HuH-7 (cell line): ENCODE results near the gene ELN.

Source experiments
- DNase-seq: peaks from one replicate; pipeline ENCODE4 v3.0.0; 2011; ENCODE audit warnings: low spot score

ELN gene

DNA sequence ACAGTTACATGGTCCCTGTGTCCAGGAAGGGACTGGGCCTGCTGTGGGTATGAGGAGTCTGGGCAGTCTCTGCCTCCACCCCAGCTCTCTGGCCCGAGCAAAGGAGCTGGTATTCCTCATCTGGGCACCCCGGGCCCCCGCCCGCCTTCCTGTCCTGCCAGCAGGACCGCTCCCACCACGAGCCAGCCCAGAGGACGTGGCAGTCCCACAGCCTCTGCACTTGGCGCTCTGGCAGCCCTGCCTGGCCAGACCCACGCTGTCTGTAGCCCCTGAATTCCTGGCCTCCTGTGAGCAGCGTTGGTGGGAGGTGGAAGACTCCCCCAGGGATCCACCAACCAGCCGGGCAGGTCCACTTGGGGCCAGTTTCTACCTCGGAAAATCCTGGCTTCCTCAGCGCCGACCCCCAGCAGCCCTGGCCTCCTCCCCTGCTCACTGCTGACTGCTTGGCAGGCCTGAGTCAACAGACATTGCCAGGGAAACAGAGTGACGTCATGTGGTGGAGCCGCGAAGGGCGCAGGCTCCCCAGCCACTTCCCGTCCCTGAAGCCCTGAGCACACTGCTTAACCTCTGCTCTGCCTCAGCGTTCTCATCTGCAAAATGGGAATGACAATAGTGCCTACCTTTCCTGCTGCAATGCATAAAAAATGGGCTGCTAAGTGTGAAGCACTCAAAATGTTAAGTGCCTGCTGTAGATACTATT, 34.0 kb downstream of the ELN start:
- DNase-seq = no peak

DNA sequence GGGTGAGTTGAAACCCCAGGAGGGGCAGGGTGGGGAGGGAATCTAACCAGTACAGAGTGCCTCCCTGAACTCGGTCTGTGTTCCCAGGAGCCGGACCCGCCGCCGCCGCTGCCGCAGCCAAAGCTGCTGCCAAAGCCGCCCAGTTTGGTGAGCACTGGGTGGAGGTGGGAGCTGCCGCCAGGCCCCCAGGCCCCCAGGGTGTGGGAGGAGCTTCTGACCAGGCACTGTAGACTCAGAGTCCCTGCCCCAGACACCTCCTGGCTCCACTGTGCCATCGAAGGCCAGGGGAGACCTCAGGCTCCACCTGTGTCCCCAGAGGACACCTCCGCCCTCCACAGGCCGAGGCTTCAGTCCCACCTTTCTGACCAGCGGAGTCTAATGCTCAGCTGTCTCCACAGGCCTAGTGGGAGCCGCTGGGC, 35.3 kb downstream of the ELN start:
- no peak for DNase-seq

DNA sequence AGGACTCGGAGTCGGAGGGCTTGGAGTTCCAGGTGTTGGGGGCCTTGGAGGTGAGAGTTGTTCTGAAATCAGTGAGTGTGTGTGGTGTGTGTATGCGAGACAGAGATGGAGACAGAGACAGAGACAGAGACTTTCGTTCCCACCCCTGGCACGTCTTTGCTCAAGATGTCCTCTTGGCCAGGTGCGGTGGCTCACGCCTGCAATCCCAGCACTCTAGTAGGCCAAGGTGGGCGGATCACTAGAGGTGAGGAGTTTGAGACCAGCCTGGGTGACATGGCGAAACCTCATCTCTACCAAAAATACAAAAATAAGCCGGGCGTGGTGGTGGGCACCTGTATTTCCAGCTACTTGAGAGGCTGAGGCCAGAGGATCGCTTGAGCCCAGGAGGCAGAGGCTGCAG, 35.7 kb downstream of the ELN start:
- no peak for DNase-seq

DNA sequence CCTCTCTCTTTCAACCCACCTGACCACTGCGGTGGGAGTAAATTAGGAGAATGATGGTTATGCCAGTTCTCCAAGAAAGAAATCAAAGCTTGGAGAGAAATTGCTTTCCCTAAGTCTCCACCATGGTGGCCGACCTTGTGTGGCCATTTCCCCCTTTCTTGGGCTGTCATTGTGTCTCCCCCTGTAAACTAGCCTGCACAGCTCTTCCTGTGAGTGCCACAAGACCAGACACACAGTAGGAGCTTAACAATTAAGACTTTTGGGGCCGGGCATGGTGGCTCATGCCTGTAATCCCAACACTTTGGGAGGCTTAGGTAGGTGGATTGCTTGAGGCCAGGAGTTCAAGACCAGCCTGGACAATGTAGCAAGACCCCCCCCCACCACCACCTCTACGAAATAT, 36.7 kb downstream of the ELN start:
- DNase-seq = no peak

DNA sequence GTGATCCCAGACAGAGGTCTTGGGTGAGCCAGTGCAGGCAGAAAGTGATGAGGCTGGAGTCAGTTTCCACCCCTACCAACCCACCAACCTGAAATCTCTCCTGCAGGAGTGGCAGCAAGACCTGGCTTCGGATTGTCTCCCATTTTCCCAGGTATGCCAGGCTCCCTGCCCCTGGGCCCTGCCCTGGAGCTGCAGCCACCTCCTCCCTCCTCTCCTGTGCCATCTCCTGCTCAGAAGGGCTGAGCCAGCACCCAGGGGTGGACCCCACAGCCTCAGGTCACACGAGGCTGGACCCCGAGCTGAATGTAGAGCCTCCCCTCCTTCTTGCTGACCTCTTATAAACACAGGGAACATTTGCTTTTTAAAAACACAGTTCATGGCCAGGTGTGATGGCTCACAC, 38.7 kb downstream of the ELN start:
- DNase-seq = no peak

DNA sequence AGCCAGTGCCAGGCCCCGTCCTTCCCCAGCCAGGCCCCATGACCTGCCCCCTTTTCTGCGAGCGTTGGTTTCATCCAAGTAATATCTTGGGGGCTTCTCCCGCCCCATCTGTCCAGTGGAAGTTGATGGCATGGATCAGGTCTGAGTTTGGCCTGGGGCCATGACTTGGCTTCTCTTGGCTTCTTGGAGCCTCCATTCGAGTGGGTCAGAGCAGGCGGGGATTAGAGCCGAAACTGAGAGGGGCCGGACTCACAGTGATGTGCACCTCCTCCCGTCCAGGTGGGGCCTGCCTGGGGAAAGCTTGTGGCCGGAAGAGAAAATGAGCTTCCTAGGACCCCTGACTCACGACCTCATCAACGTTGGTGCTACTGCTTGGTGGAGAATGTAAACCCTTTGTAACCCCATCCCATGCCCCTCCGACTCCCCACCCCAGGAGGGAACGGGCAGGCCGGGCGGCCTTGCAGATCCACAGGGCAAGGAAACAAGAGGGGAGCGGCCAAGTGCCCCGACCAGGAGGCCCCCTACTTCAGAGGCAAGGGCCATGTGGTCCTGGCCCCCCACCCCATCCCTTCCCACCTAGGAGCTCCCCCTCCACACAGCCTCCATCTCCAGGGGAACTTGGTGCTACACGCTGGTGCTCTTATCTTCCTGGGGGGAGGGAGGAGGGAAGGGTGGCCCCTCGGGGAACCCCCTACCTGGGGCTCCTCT, 40.6 kb downstream of the ELN start:
- DNase-seq = no peak

DNA sequence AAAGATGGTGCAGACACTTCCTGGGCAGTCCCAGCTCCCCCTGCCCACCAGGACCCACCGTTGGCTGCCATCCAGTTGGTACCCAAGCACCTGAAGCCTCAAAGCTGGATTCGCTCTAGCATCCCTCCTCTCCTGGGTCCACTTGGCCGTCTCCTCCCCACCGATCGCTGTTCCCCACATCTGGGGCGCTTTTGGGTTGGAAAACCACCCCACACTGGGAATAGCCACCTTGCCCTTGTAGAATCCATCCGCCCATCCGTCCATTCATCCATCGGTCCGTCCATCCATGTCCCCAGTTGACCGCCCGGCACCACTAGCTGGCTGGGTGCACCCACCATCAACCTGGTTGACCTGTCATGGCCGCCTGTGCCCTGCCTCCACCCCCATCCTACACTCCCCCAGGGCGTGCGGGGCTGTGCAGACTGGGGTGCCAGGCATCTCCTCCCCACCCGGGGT, 41.1 kb downstream of the ELN start:
- no peak for DNase-seq

DNA sequence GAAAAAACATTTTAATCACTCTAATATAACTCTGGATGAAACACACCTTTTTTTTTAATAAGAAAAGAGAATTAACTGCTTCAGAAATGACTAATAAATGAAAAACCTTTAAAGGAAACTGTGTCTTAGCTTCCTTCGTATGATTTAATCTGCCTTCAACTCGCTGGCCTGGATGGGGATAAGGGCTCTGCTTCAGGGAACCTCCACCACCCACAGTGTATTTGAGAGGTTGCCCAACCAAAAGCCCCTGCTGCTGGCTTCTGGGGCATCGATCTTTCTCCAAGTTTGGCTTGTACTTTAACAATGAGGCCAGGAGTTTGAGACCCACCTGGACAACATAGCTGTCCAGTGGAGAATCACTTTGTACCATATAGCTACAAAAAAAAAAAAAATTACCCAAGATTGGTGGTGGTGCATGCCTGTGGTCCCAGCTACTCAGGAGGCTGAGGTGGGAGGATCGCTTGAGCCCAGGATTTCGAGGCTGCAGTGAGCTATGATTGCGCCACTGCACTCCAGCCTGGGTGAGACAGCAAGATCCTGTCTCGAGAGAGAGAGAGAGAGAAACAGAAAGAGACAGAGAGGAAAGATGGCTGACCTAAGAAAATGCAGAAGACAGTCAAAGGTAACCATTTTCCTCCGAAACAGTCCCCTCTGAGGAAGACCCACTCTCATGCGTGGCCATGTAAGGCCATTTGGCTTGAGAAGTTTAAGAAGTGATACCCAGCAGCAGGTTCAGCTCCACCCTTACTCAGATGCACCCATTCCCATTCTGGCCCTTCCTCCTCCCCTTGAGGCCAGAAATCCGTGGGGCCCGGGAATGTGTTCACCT, 42.0 kb downstream of the ELN start:
- no peak for DNase-seq

DNA sequence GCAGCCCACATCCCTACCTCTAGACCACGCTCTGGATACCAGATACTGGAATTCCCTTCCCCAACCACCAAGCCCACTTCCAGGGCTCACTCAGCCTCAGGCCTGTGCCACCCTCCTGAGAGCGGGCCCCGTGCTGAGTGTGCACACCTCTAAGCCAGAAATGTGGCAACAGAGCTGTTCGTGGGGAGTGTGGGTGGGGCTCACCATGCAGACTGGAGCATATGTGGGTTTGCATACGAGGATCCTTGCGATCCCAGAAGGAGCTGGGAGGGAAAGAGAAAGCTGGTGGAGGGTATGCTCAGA, 42.6 kb downstream of the ELN start:
- DNase-seq = no peak

DNA sequence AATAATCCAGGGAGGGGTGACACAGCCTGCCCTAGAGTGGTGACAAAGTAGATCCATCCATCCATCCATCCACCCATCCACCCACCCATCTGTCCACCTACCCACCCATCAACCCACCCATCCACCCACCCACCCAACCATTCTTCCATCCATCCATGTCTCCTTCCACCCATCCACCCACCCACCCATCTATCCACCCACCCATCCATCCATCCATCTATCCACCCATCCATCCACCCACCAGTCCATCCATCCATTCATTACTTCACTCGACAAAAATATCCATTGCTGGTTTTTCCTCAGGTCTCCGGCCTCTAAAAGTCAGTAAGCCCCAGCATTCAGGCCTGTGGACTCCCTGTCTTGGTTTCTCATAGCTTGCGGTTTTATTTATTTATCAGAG, 43.1 kb downstream of the ELN start:
- DNase-seq = no peak

DNA sequence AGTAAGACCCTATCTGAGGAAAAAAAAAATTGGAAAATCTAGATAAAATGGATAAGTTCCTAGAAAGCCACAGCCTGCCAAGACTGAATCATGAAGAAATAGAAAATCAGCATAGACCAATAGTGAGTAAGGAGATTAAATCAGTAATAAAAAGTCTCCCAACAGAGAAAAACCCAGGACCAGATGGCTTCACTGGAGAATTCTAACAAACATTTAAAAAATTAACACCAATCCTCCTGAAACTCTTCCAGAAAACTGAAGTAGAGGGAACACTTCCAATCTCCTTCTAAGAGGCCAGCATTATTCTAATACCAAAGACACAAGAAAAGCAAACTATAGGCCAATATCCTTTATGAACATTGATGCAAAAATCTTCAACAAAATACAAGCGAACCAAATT, 46.8 kb downstream of the ELN start:
- DNase-seq = no peak

DNA sequence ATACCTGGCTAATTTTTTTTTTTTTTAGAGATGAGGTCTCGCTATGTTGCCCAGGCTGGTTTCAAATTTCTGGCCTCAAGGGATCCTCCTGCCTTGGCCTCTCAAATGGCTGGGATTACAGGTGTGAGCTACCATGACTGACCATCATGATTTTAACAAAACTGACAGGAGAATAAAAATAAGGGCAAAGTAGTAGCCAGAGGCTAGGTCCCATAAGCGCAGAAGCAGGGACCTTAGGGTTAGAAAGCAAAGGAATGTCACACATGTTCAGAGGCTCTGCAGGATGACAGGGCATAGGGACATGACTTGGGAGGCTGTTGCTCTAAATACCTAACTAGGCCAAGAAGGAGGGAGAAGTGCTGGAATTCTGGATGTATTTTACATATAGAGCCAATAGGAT, 50.5 kb downstream of the ELN start:
- no peak for DNase-seq

DNA sequence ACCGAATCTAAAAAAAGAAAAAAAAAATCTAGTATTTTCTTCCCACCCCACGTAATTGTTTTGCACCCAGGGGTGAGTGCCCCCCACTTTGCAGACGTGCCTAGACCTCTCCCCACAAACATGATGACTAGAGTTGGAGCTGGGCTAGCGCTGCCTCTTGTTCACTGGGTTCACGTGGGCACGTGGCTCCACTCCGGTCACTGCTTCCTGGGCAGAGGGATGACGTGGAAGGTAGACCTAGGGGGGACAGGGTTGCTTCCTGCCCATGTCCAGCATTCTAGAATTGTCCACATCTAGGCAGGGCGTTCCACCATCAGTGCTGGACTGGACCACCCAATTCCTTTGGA, 54.8 kb downstream of the ELN start:
- DNase-seq = no peak

DNA sequence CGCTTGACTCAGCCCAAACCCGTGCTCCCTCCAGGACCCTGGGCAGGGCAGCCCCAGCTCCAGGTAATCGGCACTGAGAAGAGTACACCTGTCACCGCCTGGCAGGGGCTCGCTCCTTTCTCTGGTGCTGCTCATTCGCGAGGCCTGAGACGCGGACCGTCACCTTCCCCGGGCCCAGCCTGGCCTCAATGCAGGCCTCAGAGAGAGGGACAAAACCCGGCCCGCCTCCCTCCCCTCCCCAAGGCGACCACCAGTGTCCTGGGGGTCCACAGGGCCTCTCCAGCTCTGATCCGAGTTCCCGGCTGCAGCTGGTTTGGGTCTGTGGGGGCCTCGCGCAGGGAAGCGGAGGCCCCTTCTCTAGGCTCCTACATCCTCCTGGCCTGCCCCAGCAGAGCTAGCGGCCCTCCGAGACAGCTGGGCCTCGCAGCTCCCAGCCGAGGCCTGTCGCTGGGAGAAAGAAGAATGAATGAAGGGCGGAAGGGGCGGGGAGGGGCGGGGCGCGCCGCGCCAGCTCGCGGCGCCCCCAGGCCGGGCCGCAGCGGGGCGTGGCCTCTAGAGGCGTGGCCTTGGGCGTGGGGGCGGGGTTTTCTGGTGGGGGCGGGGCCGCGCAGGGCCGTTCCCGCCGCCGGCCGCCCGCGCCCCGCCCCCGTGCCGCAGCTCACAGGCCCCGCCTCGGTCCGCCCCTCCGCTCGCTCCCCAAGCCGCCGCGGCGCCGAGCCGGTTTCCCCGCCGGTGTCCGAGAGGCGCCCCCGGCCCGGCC, 55.3 kb downstream of the ELN start, which contains the start of gene LIMK1:
TSS of gene LIMK1 (plus strand) at position 688 of the 760 bp plus-strand sequence. CDS start 187 bp downstream, outside the sequence.
- peak; percentile 88 for DNase-seq

DNA sequence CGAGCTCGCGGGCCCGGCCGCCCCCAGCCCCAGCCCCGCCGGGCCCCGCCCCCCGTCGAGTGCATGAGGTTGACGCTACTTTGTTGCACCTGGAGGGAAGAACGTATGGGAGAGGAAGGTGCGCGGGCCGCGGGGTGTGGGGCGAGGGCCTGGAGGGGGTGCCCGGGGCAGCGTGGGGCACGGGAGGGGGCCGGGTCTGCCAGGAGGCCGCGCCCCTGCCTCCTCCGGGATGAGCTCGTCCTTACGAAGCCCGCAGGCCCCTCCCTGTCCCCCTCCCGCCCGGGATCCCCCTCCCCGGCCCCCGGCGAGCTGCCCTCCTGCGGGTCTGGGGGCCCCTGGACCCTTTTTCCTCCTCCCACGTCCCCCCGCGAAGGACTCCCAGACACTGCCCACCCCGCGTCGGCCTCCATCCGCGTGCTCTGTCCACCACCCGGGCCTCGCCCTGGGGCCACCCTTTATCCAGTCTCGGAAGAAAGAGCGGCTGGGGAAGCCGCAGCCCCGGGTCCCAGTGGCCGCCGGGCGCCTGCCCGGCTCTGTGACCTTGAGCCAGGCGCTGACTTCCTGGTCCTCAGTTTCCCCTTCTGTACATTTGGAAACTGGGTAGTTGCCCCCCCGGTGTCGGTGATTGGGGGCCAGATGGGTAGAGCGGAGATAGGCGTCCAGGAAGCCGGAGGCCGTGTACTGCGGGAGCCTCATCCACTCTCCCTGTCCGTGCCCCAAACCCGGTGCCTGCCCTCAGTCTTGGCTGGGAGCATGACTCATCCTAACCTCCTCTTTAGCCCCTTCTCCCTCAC, 56.2 kb downstream of the ELN start:
- peak; percentile 66 for DNase-seq

DNA sequence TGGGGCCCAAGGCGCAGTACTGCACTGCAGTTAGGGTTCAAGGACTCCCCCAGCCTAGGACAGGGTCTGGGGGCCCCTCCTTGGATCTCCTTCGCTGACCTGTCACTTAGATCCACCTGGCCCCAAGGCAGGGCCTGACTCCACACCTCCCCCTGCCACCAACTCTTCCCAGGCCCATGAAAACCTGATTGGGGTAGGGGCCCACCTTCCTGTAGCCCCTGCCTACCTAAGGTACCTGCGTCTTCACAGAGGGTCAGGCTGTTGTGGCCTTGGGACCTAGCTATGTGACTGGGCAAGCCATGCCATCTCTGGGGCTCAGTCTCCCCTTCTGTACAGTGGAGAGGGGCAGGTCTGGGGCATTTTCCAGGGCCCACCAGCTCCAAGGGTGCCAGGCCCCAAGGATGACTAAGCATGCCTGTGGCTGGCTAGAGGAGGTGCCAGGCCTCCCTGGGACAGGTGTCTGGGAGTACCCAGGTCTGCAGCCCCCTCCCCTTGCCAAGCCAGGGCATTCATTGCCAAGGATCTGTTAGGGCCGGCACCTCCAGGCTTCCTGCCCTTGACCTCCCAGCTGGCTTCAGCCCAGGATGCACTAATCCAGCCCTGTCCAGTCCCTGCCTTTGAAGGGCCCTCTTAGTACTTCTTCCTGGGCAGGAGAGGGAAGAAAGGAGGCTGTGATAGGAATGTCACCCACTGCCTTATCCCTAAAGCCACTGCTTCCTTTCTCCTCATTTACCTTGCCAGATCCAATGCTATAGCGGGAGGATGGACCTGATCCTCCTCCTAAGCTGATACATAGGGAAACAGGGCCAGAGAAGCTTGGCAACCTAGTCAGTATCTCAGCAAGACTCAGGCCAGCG, 57.0 kb downstream of the ELN start:
- DNase-seq = no peak

DNA sequence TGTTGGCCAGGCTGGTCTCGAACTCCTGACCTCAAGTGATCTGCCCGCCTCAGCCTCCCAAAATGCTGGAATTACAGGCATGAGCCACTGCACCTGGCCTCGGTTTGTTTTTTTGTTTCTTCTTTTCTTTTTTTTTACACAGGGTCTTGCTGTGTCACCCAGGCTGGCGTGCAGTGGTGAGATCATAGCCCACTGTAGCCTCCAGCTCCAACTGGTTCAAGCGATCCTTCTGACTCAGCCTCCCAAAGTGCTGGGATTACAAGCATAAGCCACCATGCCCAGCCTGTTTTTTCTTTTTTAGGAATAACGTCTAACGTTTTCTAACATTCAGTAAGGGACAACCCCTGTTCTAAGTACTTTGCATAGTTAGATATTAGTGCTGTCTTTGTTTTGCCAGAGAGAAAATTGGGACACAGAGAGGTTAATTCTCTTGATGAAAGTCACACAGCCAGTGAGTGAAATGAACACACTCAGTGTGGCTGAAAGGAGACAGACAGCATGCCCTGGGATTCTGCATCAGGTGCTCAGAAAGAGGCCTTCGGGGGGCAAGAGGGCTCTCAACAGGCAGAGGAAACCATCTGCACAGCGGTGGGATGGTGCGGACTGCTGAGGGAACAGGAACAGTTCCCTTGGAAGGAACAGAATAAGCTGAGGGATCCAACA, 59.9 kb downstream of the ELN start:
- no peak for DNase-seq

DNA sequence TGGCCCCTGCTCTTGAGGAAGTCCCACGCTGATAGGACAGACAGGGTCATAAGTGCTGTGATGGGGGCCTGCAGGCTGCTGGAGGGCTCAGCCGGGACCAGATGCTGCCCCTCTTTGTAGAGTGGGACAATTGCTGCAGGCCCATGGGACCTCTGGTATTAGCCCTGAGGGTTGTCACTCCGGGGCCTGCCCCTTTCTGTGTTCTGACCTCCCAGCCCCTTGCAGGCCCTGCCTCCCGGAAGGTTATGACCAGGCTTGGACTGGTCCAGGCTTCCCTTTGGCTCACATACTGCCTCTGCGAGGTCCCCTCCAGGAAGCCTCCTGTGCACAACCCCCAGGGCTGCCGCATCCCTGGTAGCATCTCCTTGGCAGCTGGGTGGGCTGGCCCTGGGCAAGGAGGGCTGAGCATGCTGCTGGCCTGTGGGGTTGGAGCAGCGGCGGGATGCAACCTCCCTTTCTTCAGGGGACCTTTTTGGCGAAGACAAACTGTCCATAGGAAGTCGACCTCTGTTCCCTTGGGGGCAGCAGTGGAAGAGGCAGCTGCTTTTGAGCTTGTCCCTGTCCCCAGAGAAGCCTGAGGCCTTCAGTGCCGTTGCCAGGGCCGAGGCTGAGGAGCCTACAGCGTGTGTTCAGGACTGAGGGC, 64.5 kb downstream of the ELN start:
- no peak for DNase-seq

DNA sequence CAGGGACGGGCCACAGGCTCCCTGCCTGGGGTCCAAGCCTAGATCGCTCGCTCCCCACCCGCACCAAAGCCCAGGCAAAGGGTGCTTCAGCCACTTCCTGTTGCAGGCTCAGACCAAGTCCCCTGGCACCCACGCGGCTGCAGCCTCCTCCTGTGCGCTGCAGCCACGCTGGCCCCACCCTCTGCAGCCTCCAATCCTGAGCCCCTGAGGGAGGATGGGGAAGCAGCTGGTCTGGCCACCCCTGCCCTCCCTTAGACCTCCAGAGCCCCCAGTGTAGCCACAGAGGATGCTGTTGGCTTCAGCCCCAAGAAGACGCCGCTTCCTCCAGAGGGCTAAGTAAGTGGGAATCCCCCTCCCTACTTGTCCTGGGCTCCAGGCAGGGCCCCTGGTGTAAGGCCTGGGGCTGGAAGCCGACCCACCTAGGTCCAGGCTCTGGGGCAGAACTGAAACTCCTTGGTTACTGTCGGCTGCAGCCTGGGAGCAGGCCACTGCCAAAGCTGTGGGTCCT, 65.0 kb downstream of the ELN start:
- no peak for DNase-seq
